Measurements from ENCODE around the gene DOK4.

The DOK4 gene

GRCh38 chr16:57476546-57477410 is 9.5 kb downstream of the DOK4 start:
- no peak for DNase-seq (ENCODE audit: low read depth)

- peak; percentile 45 for DNase-seq (ENCODE audit: low read depth)
These were observed 10.5 kb downstream of the DOK4 start for GRCh38 chr16:57475711-57476339.

- DNase-seq (ENCODE audit: low read depth): no peak
These were observed 11.3 kb downstream of the DOK4 start for GRCh38 chr16:57474671-57475661.

GRCh38 chr16:57473906-57474305 is 12.4 kb downstream of the DOK4 start:
- DNase-seq (ENCODE audit: low read depth): no peak

GRCh38 chr16:57473176-57473840 is 13.0 kb downstream of the DOK4 start:
- DNase-seq (ENCODE audit: low read depth): no peak

- no peak for DNase-seq (ENCODE audit: low read depth)
These were observed 13.6 kb downstream of the DOK4 start for GRCh38 chr16:57472665-57473060.

GRCh38 chr16:57471852-57472664 is 14.2 kb downstream of the DOK4 start:
- DNase-seq (ENCODE audit: low read depth): no peak

- DNase-seq (ENCODE audit: low read depth): no peak
These were observed 15.1 kb downstream of the DOK4 start for GRCh38 chr16:57471209-57471608.

GRCh38 chr16:57470711-57471110 is 15.6 kb downstream of the DOK4 start:
- no peak for DNase-seq (ENCODE audit: low read depth)

- DNase-seq (ENCODE audit: low read depth): no peak
These were observed 16.3 kb downstream of the DOK4 start for GRCh38 chr16:57469917-57470470.

GRCh38 chr16:57469046-57469445 is 17.2 kb downstream of the DOK4 start:
- no peak for DNase-seq (ENCODE audit: low read depth)

GRCh38 chr16:57468346-57468745 is 17.9 kb downstream of the DOK4 start:
- no peak for DNase-seq (ENCODE audit: low read depth)

- no peak for DNase-seq (ENCODE audit: low read depth)
These were observed 21.8 kb downstream of the DOK4 start for GRCh38 chr16:57464523-57464922.

- DNase-seq (ENCODE audit: low read depth): no peak
These were observed 23.3 kb downstream of the DOK4 start for GRCh38 chr16:57462978-57463362.

GRCh38 chr16:57462209-57462977 is 23.9 kb downstream of the DOK4 start, which contains the start of gene POLR2C:
Gene POLR2C, plus strand, starts transcription at chr16:57462679. Its CDS starts 46 bp downstream, at chr16:57462725.
- peak; percentile 87 for DNase-seq (ENCODE audit: low read depth)

- DNase-seq (ENCODE audit: low read depth): no peak
These were observed 34.3 kb downstream of the DOK4 start for GRCh38 chr16:57452021-57452420.

GRCh38 chr16:57447186-57447962 is 38.9 kb downstream of the DOK4 start, which contains the start of the genes CIAPIN1 and COQ9:
Gene CIAPIN1, minus strand, starts transcription at chr16:57447385. Its CDS starts 6,457 bp downstream, at chr16:57440928.
Gene COQ9, plus strand, starts transcription at chr16:57447479. Its CDS starts 27 bp downstream, at chr16:57447506.
- peak; percentile 87 for DNase-seq (ENCODE audit: low read depth)

- DNase-seq (ENCODE audit: low read depth): no peak
These were observed 39.6 kb downstream of the DOK4 start for GRCh38 chr16:57446531-57447185.

Measured in stimulated activated CD8-positive, alpha-beta memory T cell treated with anti-CD3 and anti-CD28 coated beads, Interleukin-12 subunit alpha, Interleukin-12 subunit beta, amount 100 ng/mL, for 4 hours (primary cell).